Left lung (tissue), 10 donors: ENCODE data around the gene CDK6. TPM values are rescaled to one million over a fixed set of nuclear protein-coding genes. Genes with fewer than 3 reads are reported as not detected.

Source experiments
- ATAC-seq: fragments of 200-7000 bp; cut with Tn5 transposase; one replicate; pipeline ENCODE4 v1.9.1; 2020; ENCODE audit warnings: moderate library complexity
- DNase-seq, 4 donors: peaks; one replicate each; pipeline ENCODE4 v3.0.0-alpha.2; 2013 to 2020
- H3K27ac ChIP-seq, 2 donors: fragments of 200-600 bp; sonication (generic) in 1 of 2; one replicate each; pipeline versions ENCODE4 v1.5.0 to v1.8.0; 2020 to 2021
- H3K27me3 ChIP-seq, 2 donors: fragments of 200-600 bp; sonication (generic) in 1 of 2; one replicate each; pipeline versions ENCODE4 v1.5.0 to v1.8.0; 2020 to 2021
- H3K36me3 ChIP-seq, 2 donors: fragments of 200-600 bp; sonication (generic) in 1 of 2; one replicate each; pipeline versions ENCODE4 v1.5.0 to v1.8.0; 2020 to 2021
- H3K4me1 ChIP-seq, 2 donors: fragments of 200-600 bp; one replicate each; pipeline ENCODE4 v1.8.0; 2021
- H3K4me3 ChIP-seq, 2 donors: fragments of 200-600 bp; sonication (generic) in 1 of 2; one replicate each; pipeline versions ENCODE4 v1.5.0 to v1.8.0; 2020 to 2021; ENCODE audit warnings: mild to moderate bottlenecking in 1 of 2
- H3K9me3 ChIP-seq, 2 donors: fragments of 200-600 bp; sonication (generic) in 1 of 2; one replicate each; pipeline versions ENCODE4 v1.5.0 to v1.8.0; 2020 to 2021
- CTCF ChIP-seq, 2 donors: fragments of 200-600 bp; sonication (generic) in 1 of 2; IDR thresholded peaks; one replicate each; pipeline versions ENCODE4 v1.5.0 to v1.8.0; 2021; ENCODE audit warnings: antibody characterized with exemption in 2 of 2
- intact Hi-C, 2 donors: fragments of 100-400 bp; cut with DNase I; formaldehyde crosslinking; loops; one replicate each; pipeline versions ENCODE4 v1.11.2 to v1.14.2; 2022
- polyA plus RNA-seq, 6 donors: library from polyadenylated mRNA; unstranded; fragments of 120-200 nt; gene quantifications; one replicate each; pipeline ENCODE4 v1.2.1, GENCODE V29; 2013; ENCODE audit not compliant: insufficient read length in 6 of 6
- total RNA-seq, 2 donors: library from RNA; stranded (reverse); fragmentation: NEBNext Ultra II Directional; extraction: Animal tissue kit (Norgen Biotek cat#: 25700); gene quantifications; one replicate each; pipeline ENCODE4 v1.2.1, GENCODE V29; 2021
- donor health status: DM: no; HTN: yes; CAD: no.
- donor health status: DM: no; HTN: no; CAD: no.

CDK6 gene
- total and polyA plus RNA-seq, 8 donors = 20.3 to 52.2 (median 43.7) TPM

- DNase-seq (no peak), ATAC-seq (no peak)
- TF ChIP-seq CTCF (IDR thresholded peaks at IDR 0.05) = no peak
- no peak overlapping the region for H3K27ac ChIP-seq
- intact Hi-C loops = no loop called here
- no peak overlapping the region for H3K4me3 ChIP-seq
- H3K36me3 ChIP-seq = no peaks in the 10 kb centered on the region
- no peaks in the 10 kb centered on the region for H3K4me1 ChIP-seq
- H3K9me3 ChIP-seq = no peaks in the 10 kb centered on the region
- no peaks in the 10 kb centered on the region for H3K27me3 ChIP-seq
Measured at GRCh38 chr7:92841192-92841591, 4.8 kb upstream of the CDK6 start.

GRCh38 chr7:92840316-92840715 lies 3.9 kb upstream of the CDK6 start:
- ATAC-seq = no peak
- Histone ChIP-seq H3K36me3 (no peaks in the 10 kb centered on the region), H3K4me3 (no peak overlapping the region), H3K9me3 (no peaks in the 10 kb centered on the region), H3K27ac (no peak overlapping the region), H3K27me3 (no peaks in the 10 kb centered on the region), H3K4me1 (no peaks in the 10 kb centered on the region)
- intact Hi-C loops = no loop called here
- no peak for TF ChIP-seq CTCF (IDR thresholded peaks at IDR 0.05)
- no peak for DNase-seq

- intact Hi-C loops = no loop called here
- Histone ChIP-seq H3K27me3 (no peaks in the 10 kb centered on the region), H3K27ac (no peak overlapping the region), H3K36me3 (no peaks in the 10 kb centered on the region), H3K4me1 (no peaks in the 10 kb centered on the region), H3K9me3 (no peaks in the 10 kb centered on the region), H3K4me3 (no peak overlapping the region)
- no peak for ATAC-seq
- TF ChIP-seq CTCF (IDR thresholded peaks at IDR 0.05) = no peak
- no peak for DNase-seq
Measured at GRCh38 chr7:92839901-92840300, 3.5 kb upstream of the CDK6 start.

- ATAC-seq = no peak
- intact Hi-C loops = no loop called here
- Histone ChIP-seq H3K4me1 (no peaks in the 10 kb centered on the region), H3K9me3 (no peaks in the 10 kb centered on the region), H3K27me3 (no peaks in the 10 kb centered on the region), H3K36me3 (no peaks in the 10 kb centered on the region), H3K4me3 (no peak overlapping the region), H3K27ac (no peak overlapping the region)
- no peak for DNase-seq
- TF ChIP-seq CTCF (IDR thresholded peaks at IDR 0.05) = no peak
Measured at GRCh38 chr7:92838934-92839333, 2.6 kb upstream of the CDK6 start.

- no peaks in the 10 kb centered on the region for H3K36me3 ChIP-seq
- no peaks in the 10 kb centered on the region for H3K27me3 ChIP-seq
- intact Hi-C loops = no loop called here
- no peaks in the 10 kb centered on the region for H3K9me3 ChIP-seq
- H3K4me3 ChIP-seq = peak overlapping the region; percentile 82 to 93
- no peak for TF ChIP-seq CTCF (IDR thresholded peaks at IDR 0.05)
- DNase-seq (peak in 3 of 4 donors; percentile 33 to 78 (median 65)), ATAC-seq (no peak)
- H3K4me1 ChIP-seq = peaks cover 0 to 7% of the 10 kb centered on the region in 2 donors
- H3K27ac ChIP-seq = peak overlapping the region in 1 of 2 donors; percentile 86
Measured at GRCh38 chr7:92837000-92837749, 802 bp upstream of the CDK6 start.
